GM19395 (cell line): ENCODE measurements around the gene SPATA31E1.

ENCODE experiments used
- ATAC-seq: cut with Tn5 transposase; IDR thresholded peaks from one replicate; pipeline ENCODE4 v1.9.1; 2021; ENCODE audit warnings: mild to moderate bottlenecking, moderate library complexity; ENCODE audit not compliant: unreplicated experiment

The SPATA31E1 gene

DNA sequence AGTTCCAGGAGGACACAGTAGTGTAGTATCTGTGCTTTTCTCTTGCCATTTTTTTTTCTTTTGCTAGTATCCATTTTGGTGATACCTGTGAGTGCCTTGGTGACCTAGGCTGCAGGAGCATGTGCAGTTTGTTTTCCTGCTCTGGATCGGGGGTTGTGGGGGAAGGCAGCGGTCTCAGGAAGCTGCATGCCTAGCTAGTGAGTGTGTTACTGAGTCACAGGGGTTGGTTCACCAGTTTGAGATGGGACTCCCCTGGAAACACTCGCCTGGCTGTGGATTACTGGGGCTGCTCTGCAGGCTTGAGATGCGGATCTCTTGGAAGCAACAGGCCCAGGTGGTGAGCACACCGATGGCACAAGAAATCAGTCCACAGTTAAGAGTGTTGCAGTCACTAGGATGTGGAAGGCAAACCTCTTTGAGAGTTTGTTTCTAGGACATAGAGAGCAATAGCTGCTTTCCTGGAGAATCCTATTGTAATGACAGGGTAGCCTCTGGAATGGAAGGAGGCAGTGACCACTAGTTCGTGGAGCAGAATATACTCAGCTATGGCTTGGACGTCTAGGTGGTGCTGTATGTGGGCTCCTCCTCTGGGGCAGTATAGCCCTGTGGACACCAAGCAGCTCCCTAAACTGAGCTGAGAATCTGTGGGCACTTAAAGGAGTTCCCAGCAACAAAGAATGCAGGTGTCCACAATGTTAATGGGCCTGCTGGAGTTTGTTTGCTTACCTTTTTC, 20.0 kb upstream of the SPATA31E1 start:
- no peak for ATAC-seq

- ATAC-seq = no peak
Observed at GRCh38 chr9:87863882-87864465, 18.7 kb upstream of the SPATA31E1 start.

DNA sequence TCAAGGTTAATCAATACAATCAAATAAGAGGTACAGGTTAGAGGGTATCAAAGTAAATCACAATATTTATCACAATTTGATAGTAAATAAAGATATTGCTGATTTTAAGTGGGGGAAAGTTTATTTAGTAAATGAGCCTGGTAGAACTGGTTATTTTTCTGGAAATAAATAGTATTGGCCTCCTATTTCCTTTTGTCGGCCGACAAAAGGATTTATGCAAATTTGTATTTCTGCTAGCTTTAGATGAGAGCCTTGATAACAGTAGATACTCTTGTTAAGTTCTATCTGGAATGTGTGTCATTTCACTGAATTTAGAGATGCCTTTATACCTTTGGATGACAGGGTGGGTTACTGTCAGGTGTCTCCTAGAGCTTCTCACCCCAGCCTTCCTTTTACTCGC, 17.8 kb upstream of the SPATA31E1 start:
- ATAC-seq = no peak

DNA sequence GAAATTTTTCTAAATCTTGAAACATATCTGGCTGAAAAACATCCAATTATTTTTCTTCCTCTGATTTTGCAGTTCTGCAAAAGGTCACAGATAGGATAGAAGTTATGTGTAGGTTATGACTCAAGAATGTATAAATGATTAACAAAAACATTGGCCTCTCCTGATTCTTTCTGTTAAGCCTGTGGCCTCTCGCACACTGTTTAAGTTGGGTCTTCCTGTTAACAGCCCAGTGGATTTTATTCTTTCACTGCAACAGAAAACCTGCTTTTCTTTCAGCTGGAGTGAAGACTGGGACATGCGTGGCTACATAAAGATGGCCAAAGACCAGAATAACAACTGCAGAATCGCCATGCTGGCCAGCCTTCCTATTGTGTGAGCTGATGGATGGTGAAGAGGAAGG, 17.1 kb upstream of the SPATA31E1 start:
- no peak for ATAC-seq

DNA sequence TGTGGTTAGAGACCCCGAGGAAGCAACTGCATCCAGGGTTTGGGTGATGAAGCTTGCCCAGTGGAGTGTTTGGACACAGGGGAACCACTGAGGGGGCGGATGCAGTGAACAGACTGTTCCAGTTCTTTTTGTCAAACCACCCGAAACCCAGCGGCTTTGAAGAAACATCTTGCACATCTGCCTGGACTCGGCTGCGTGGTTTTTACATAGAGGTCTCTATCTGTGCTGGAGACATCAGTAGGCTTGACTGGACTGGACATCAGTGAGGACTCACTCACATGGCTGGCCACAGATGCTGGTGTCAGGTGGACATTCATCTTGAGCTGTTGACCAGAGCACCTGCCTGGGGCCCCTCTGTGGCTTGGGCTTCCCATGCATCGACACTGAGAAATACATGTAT, 15.3 kb upstream of the SPATA31E1 start:
- no peak for ATAC-seq

GRCh38 chr9:87868175-87868574, 14.5 kb upstream of the SPATA31E1 start:
- ATAC-seq = no peak

DNA sequence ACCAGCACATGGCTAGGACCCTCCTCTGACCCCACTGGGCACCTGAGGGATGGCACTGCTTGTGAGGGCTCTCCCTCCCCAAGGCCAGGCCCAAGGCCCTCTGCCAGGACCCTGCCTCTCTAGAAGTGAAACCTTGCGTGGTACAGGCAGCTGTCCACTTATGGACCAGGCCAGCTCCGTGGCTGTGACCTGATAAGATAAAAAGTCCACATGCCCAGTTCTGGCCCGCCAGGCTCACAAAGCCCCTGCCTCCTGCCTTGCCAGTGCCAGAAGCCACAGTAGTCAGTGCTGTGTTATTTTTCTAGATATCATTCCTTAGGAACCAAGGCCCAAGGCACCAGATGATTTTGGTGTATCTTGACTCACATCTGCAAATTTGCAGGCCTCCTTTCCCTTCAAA, 14.0 kb upstream of the SPATA31E1 start:
- no peak for ATAC-seq

DNA sequence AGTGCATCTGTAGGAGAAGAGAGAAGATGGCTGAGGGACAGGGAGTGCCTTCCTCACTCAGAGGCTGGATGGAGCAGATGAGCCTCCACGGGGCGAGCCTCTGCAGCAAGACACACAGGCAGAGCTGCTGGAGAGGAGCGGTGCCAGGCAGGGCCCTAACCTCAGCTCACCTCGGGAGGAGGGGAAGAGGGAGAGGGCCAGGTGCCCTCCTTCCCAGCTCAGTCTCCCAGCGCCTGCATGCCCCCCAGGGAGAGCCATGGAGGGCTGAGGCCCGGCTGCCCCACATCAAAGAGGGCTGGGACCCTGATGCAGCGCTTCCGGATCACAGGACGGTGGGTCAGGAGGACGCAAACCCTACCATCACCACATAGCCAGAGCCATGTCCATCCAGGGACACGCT, 13.6 kb upstream of the SPATA31E1 start:
- no peak for ATAC-seq

DNA sequence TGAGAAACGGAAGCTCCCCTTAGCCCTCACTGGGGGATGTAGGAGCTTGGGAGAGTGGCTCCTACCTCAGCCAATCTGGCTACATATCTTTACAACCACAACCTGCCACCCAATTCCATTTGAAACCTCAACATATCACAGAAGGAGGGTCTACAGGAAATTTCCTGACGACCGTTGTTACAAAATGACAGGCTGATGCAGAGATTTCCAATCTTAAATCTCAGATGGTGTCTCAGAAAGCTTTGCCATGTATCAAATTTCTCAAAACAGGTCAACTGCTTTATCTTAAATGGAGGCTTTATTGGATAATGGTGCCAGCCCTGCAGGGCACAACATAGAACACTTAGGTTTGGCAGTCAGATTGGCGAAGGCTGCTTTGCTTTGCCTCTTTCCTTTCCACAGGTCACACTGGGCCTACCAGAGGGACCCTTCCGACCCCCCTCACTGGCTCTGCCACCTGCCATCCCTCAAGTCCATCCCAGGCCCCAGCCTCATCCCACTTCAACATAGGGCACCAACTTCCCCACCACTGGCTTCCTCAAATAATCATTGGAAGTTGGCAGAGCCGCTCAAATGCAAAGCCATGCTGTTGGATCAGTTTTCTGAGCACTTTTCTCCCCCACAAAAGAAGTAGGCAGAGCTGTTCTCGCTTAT, 11.1 kb upstream of the SPATA31E1 start:
- no peak for ATAC-seq

GRCh38 chr9:87872079-87872624, 10.5 kb upstream of the SPATA31E1 start:
- no peak for ATAC-seq

DNA sequence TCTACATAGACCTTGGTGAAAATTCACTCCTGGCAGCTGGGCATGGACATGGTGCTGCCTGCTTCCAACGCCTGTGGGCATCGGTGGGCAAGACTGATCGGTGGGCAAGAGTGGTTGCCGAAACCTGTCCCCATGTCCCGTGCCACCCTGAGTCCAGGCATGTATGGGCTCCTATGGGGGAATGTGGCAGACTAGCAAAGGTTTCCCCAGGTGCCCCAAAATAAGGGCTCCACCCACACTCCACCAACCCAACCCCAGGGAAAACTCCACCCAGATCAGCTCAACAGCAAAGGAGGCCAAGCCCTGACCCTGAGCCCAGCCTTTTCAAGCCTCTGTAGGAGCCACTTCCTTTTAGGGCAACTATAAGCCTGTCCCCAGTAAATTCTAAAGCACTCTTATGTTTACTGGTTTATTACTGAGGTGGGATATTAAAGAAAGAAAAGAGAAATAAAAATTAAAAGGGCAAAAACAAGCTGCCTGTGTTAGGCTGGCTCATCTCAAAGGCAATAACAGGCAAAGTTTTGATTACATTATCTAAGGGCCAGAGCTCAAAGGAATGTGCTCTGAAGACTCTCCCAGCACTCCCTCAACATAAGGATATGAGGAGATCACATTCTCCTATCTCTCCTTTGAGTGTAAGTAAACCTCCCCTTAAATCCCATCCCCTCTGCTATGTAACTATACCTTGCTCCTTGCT, 8.9 kb upstream of the SPATA31E1 start:
- no peak for ATAC-seq

- ATAC-seq = no peak
Observed at GRCh38 chr9:87874304-87874623, 8.4 kb upstream of the SPATA31E1 start.

GRCh38 chr9:87875060-87875459, 7.6 kb upstream of the SPATA31E1 start:
- no peak for ATAC-seq

GRCh38 chr9:87875831-87876545, 6.7 kb upstream of the SPATA31E1 start:
- ATAC-seq = no peak

- no peak for ATAC-seq
Observed at GRCh38 chr9:87876708-87877107, 6.0 kb upstream of the SPATA31E1 start.

DNA sequence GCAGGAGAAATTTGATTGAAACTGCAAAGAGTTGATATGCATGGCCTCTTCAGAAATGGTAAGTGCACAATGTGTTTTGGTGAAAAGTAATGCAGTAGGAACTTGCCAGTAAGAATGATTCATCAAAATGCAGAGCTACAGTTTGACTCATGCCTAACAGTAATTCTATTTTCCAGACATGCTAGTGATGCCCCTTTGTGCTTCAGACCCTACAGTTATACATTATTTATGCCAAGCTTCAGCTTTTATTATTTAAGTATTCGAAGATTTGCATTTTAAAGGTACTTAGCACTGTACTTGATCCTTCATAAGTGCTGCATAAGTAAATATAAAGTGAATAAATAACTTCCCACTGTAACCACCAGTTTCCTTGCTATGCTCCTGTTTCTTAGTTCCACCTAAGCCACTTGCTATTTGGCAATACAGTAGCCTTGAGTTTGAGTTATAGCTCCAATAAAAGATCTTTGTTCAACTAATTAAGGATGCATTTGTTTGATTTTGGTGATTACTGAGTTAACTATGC, 3.6 kb upstream of the SPATA31E1 start:
- no peak for ATAC-seq

DNA sequence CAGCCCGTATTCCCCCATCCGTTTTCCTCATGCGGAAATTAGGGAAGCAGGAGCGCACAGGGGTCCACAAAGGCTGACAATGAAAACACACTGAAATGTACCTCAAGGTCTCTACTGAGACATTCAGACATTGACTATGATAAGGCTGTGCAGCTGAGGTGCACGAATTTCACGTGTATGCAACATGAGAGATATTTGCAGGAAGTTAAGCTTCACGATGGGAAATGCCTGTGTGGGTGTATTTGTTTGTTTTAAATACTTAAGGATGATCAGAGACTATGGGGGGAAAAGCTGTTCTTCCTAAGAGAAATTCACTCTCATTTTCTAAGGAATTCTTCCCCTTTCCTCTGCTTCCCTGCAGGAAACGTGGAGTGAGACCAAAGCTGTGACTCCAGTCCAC, 2.6 kb upstream of the SPATA31E1 start:
- no peak for ATAC-seq

DNA sequence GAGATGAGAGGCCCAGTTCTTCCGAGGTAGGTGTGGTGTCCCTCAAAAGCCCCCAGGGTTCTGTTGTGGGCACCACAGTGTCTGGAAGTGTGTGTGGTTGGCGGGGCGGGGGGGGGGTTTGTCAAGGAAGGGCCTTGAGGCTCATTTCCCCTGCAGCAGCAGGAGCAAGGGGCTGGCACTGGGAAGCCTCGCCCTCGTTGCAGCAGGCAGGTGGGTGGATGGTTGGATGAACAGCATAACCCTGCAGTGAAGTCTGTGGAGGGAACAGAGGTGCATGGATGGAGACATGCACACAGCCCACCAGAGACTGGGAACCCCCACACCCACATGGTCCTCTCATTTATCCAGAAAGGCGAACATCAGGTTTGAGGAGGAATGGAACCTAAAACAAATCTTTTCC, 2.0 kb upstream of the SPATA31E1 start:
- no peak for ATAC-seq

GRCh38 chr9:87883274-87883673, 597 bp downstream of the SPATA31E1 start:
- ATAC-seq = no peak

DNA sequence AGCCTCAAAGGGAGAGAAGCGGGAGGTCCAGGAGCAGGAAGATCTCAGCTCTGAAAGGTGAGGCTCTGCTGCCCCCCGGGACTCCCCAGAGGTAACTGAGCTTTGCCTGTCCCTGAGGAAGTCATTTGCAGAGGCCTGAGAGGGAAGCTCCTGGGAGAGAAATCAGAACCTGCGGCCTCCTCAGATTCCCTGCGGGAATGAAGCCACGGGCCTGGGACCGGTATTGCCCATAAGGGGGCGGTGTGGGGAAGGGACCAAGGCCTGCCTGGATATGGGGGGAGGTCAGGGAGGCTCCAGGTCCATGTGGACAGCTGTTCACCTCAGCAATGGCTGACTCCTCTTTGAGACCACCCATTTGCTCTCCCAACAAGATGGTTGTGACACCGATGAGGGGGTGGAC, 1.3 kb downstream of the SPATA31E1 start:
- ATAC-seq = no peak
